ENCODE results near the gene PIPOX. TPM values are rescaled to one million over a fixed set of nuclear protein-coding genes. Genes with fewer than 3 reads are reported as not detected.

The PIPOX gene
- total RNA-seq, 2 donors from 2014 or later = 3.1 TPM; not detected in 1

DNA sequence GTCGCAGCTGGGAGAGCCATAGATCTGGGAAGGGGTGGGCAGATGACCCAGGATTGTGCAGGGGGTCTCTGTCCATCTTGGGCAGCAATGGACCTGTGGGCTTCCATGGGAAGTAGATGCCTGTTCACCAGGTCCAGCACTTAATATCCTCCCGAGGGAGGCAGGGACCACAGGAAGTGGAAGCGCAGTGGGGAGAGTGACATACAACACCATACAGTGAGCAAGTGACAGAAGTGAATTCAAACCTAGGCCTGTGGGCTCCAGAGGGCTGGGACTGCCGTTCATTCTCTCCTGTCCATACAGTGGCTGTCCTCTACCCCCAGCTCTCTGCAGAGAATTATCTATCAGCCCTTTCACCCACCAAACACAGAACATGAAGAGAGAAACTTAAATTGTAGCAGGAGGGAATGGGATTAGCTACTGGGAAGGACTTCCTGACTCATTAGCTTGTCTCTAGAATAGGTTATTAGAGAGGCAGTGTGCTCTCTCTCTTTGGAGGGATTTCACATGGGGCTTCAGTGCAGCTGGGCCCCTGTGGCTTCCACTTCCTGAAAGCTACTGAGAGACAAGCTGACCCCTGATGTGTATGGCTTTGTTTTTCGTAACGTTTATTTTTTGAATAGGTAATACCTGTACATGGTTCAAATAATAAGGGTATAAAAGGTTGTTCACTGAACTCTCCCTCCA lies 24.0 kb upstream of the PIPOX start:
- 57 to 72% methylated on average over 6 of the region's 6 CpGs for WGBS, 2 donors
- no peaks in the 10 kb centered on the region for H3K36me3 ChIP-seq (replicated peaks in 1 of 2; ENCODE audit: insufficient read depth in 1 of 2, low read depth in 2 of 2)
- H3K4me1 ChIP-seq = peaks cover 10% of the 10 kb centered on the region
- no peaks in the 10 kb centered on the region for H3K9me3 ChIP-seq
- TF ChIP-seq POLR2A (IDR thresholded peaks at IDR 0.05) = no peak
- no peak overlapping the region for H3K4me3 ChIP-seq
- intact Hi-C loops (cut with DNase I) = no loop called here
- no peak for ATAC-seq
- DNase-seq = no peak
- no peaks in the 10 kb centered on the region for H3K27me3 ChIP-seq
- no peak overlapping the region for H3K27ac ChIP-seq

GRCh38 chr17:29019475-29020181 lies 23.3 kb upstream of the PIPOX start:
- DNase-seq (peak; percentile 21 to 55 (median 27)), ATAC-seq (peak; percentile 59)
- Histone ChIP-seq H3K9me3 (no peaks in the 10 kb centered on the region), H3K36me3 (replicated peaks in 1 of 2; ENCODE audit: insufficient read depth in 1 of 2, low read depth in 2 of 2) (no peaks in the 10 kb centered on the region), H3K27me3 (no peaks in the 10 kb centered on the region), H3K4me3 (no peak overlapping the region), H3K4me1 (peaks cover 10% of the 10 kb centered on the region), H3K27ac (no peak overlapping the region)
- TF ChIP-seq, protein P1, sequence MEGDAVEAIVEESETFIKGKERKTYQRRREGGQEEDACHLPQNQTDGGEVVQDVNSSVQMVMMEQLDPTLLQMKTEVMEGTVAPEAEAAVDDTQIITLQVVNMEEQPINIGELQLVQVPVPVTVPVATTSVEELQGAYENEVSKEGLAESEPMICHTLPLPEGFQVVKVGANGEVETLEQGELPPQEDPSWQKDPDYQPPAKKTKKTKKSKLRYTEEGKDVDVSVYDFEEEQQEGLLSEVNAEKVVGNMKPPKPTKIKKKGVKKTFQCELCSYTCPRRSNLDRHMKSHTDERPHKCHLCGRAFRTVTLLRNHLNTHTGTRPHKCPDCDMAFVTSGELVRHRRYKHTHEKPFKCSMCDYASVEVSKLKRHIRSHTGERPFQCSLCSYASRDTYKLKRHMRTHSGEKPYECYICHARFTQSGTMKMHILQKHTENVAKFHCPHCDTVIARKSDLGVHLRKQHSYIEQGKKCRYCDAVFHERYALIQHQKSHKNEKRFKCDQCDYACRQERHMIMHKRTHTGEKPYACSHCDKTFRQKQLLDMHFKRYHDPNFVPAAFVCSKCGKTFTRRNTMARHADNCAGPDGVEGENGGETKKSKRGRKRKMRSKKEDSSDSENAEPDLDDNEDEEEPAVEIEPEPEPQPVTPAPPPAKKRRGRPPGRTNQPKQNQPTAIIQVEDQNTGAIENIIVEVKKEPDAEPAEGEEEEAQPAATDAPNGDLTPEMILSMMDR (IDR thresholded peaks at IDR 0.05) = no peak
- no peak for TF ChIP-seq POLR2A (IDR thresholded peaks at IDR 0.05)
- WGBS, 2 donors = 4 to 7% methylated on average over 18 to 39 of the region's 39 CpGs
- intact Hi-C loops (cut with DNase I) = no loop called here

- ATAC-seq (no peak), DNase-seq (no peak)
Measured at GRCh38 chr17:29020576-29020975, 22.4 kb upstream of the PIPOX start.

GRCh38 chr17:29021226-29021625 lies 21.7 kb upstream of the PIPOX start:
- H3K36me3 ChIP-seq (replicated peaks in 1 of 2; ENCODE audit: insufficient read depth in 1 of 2, low read depth in 2 of 2) = no peaks in the 10 kb centered on the region
- TF ChIP-seq POLR2A (IDR thresholded peaks at IDR 0.05) = no peak
- TF ChIP-seq, protein P1 (IDR thresholded peaks at IDR 0.05) = no peak
- H3K27me3 ChIP-seq = no peaks in the 10 kb centered on the region
- DNase-seq (no peak), ATAC-seq (no peak)
- H3K4me3 ChIP-seq = no peak overlapping the region
- WGBS, 2 donors = 71 to 79% methylated on average over 7 of the region's 7 CpGs
- no peak overlapping the region for H3K27ac ChIP-seq
- intact Hi-C loops (cut with DNase I) = no loop called here
- no peaks in the 10 kb centered on the region for H3K9me3 ChIP-seq
- peaks cover 10% of the 10 kb centered on the region for H3K4me1 ChIP-seq

More at GRCh38 chr17:29020576-29020975, 22.4 kb upstream of the PIPOX start:
- no peaks in the 10 kb centered on the region for H3K36me3 ChIP-seq (replicated peaks in 1 of 2; ENCODE audit: insufficient read depth in 1 of 2, low read depth in 2 of 2)
- peaks cover 10% of the 10 kb centered on the region for H3K4me1 ChIP-seq
- no peak overlapping the region for H3K27ac ChIP-seq
- no peaks in the 10 kb centered on the region for H3K9me3 ChIP-seq
- WGBS, 2 donors = 76 to 82% methylated on average over 5 to 8 of the region's 8 CpGs
- H3K27me3 ChIP-seq = no peaks in the 10 kb centered on the region
- H3K4me3 ChIP-seq = no peak overlapping the region
- intact Hi-C loops (cut with DNase I) = no loop called here
- TF ChIP-seq, protein P1 (IDR thresholded peaks at IDR 0.05) = no peak
- TF ChIP-seq POLR2A (IDR thresholded peaks at IDR 0.05) = no peak

- H3K4me3 ChIP-seq = no peak overlapping the region
- TF ChIP-seq POLR2A (IDR thresholded peaks at IDR 0.05) = no peak
- TF ChIP-seq, protein P1 (IDR thresholded peaks at IDR 0.05) = no peak
- peaks cover 10% of the 10 kb centered on the region for H3K4me1 ChIP-seq
- intact Hi-C loops (cut with DNase I) = no loop called here
- no peaks in the 10 kb centered on the region for H3K36me3 ChIP-seq (replicated peaks in 1 of 2; ENCODE audit: insufficient read depth in 1 of 2, low read depth in 2 of 2)
- H3K9me3 ChIP-seq = no peaks in the 10 kb centered on the region
- DNase-seq (no peak), ATAC-seq (no peak)
- H3K27ac ChIP-seq = no peak overlapping the region
- H3K27me3 ChIP-seq = no peaks in the 10 kb centered on the region
- 85 to 87% methylated on average over 7 of the region's 7 CpGs for WGBS, 2 donors
Measured at GRCh38 chr17:29022074-29022473, 20.9 kb upstream of the PIPOX start.
